Head of caudate nucleus (tissue), 42 donors: ENCODE results near the gene STOML1.

ENCODE experiments used
- DNase-seq, 42 donors: peaks; one replicate each; pipeline versions ENCODE4 v3.0.0 to v3.0.0-alpha.2; 2020 to 2021; ENCODE audit warnings: mixed read lengths in 7 of 42
- intact Hi-C: fragments of 100-400 bp; cut with DNase I; formaldehyde crosslinking; loops from one replicate; pipeline ENCODE4 v1.15.0; 2022

STOML1 gene

GRCh38 chr15:73991260-73991659 lies 835 bp downstream of the STOML1 start:
- DNase-seq = peak in 24 of 42 donors; percentile 19 to 79 (median 46)
- intact Hi-C loops = loop anchor here (5.0 kb wide), 1 partner anchor 626 kb away; the partner anchor contains the start of gene CLK3

DNA sequence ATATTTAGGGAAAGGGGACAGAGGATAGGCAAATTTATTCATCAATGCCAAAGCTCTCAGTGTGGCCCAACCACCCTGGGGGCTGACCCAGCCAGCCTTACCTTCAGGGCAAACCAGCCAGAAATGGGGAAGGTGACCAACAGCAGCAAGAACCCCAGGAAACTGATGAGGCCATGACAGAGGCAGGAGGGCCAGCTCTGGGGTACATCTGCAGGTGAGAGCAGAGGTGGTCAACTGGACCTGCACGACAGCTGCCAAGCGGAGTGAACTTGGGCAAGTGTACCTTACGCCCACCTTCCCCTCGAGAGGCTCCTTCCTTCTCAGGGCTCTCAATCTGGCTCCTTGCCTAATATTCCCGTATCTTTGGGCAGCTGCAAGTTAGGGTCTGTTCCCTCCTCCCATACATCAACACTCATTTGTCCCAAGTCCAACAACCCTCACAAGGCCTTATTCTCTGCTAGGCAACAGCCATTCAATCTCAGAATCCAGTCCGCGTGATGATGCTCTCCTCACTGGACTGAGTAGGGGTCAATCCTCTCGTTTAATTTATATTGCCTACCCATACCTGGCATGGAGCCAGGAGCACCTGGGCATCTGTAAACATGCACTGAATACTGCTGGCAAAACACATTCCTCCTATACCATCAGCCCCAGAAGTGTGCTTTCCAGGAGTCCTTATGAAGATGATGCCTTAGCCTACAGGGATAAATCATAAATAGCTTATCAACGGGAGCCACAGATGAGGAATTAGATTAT lies 1.7 kb downstream of the STOML1 start:
- intact Hi-C loops = loop anchor here (5.0 kb wide), 1 partner anchor 627 kb away; the partner anchor contains the start of gene CLK3
- DNase-seq = no peak

GRCh38 chr15:73989001-73989798 lies 2.9 kb downstream of the STOML1 start:
- intact Hi-C loops = loop anchor here (10.0 kb wide), 1 partner anchor 56 kb away; no protein-coding TSS in a partner anchor
- DNase-seq = no peak

DNA sequence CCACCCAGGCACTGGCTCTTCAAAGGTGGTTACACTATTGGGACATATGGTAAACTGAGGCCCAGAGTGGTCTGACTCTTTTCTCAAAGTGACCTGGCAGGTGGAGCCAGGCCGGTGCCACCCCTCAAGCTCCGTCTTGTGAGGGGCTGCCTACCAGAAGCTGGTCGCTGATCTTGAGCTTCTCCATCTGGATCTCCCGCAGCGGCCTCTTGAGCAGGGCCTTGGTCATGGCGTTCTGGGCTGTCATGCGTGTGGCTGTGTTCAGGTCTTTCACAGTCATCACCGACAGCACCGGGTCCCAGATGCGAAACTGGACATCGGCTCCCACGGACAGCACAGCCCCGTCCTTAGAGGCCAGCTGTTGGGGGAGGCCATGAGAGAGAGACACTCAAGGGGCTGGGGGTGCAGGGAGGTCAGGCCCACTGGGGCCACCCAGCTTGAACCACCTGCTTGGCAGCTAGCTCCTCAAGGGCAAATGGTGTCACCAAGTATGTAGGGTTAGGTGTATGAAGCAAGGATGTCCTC lies 3.6 kb downstream of the STOML1 start:
- intact Hi-C loops = loop anchor here (10.0 kb wide), 1 partner anchor 56 kb away; no protein-coding TSS in a partner anchor
- no peak for DNase-seq

GRCh38 chr15:73987681-73988444 lies 4.2 kb downstream of the STOML1 start:
- no peak for DNase-seq
- intact Hi-C loops = loop anchor here (10.0 kb wide), 1 partner anchor 57 kb away; no protein-coding TSS in a partner anchor

DNA sequence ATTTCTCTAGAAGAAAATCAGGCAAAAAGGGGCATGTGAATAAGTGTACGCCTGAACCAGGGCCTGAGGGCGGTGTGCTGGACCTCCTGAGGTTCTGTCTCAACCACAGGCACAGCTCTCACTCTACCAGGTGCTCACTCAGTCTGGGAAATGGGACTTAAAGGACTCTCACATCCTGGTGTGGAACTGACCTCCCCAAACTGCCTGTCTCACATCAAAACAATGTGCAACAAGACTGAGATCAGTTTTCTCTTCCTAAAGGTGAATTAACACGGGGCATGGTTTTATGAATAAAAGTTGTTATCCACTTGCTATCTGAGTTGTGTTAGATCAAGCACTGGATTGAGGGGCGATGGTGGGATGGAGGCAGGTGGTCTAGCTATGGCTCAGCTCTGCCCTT lies 4.8 kb downstream of the STOML1 start:
- intact Hi-C loops = loop anchor here (10.0 kb wide), 1 partner anchor 58 kb away; no protein-coding TSS in a partner anchor
- no peak for DNase-seq

DNA sequence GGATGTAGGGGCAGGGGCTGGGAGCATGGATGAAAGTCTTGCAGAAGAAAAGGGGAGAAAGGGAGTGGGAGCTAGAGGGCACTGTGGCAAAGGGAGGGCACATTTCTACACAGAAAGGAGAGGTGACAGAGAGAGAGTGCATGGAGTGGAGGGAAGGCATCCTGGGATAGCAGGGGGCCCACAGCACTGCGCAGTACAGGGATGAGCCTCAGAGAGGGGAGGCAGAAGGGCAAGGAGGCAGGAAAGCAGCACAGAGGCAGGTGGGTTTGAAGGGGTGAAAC lies 5.4 kb downstream of the STOML1 start:
- intact Hi-C loops = loop anchor here (10.0 kb wide), 1 partner anchor 58 kb away; no protein-coding TSS in a partner anchor

GRCh38 chr15:73986055-73986775 lies 5.9 kb downstream of the STOML1 start:
- intact Hi-C loops = loop anchor here (10.0 kb wide), 1 partner anchor 59 kb away; no protein-coding TSS in a partner anchor
- DNase-seq = peak in 23 of 42 donors; percentile 18 to 72 (median 43)

More for the DNA sequence above, 5.4 kb downstream of the STOML1 start:
- no peak for DNase-seq

DNA sequence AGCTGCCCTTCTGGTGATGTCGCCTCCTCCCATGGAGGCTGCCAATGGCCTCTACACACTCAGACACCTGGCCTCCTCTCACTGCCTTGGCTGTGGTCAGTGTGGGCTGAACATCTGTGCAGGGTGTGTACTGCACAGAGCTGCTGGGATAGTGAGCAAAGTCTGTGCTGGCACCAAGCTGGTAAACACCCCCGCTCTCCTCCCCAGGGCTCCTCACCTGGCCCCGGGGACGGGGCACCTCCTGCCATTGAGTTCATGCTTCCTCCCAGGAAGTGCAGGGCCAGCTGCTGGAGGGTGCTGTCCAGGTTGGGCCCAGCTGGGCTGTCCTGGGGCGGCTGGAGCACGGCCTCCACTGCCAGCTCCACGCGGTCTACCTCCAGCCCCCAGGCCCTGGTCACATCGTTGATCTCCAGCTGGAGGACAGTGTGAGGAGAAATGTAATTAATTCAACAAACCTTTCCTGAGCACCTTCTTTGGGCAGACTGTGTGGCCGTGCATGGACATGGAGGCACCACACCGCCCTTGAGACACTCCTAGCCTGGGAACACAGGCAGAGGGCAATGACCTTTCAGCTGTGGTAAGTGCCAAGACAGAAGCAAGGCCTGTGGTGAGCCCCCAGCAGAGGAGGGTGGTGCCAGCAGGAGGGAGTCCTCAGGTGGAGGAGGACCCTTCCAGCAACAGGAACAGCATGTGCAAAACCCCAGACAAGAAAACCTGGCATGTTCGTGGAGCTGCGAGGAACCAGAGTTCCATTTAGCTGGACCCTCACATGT lies 6.8 kb downstream of the STOML1 start:
- intact Hi-C loops = loop anchor here (10.0 kb wide), 1 partner anchor 60 kb away; no protein-coding TSS in a partner anchor
- DNase-seq = no peak

DNA sequence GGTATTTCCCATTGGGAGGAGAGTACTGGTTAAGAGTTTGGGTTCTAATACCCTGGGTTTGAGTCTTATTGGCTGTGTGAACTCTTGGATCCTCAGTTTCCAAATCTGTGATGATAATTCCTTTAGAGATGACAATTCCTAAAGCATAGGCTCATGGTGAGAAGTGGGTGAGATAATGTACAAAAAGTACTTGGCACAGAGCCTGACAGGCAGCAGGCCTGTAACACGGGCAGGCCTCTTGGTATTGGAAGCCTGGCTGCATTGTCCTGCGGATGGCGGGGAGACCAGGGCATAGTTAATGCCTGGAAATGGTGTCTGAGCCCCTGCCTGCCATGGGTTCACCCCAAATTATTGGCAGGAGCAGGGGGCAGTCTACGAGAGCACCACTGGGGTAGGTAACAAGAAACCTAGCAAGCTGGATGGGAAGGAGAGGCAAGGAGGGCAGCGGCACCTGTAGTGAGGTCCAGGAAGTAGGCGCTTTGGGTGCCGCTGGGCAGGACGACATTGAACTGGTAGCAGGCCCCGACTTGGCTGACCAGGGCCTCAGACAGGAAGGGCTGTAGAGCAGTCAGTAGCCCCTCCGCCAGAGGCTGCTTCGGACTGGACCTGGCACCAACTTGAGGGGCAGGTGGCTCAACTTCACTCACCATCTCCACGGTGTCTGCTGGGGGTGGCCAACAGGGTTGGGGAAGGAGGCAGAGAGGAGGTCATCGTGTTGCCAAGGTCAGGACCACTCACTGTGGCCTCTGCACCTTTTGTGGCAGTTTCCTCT lies 7.7 kb downstream of the STOML1 start:
- no peak for DNase-seq
- intact Hi-C loops = loop anchor here (10.0 kb wide), 1 partner anchor 60 kb away; no protein-coding TSS in a partner anchor

- peak in 1 of 42 donors; percentile 5 for DNase-seq
- intact Hi-C loops = loop anchor here (10.0 kb wide), 1 partner anchor 61 kb away; no protein-coding TSS in a partner anchor
These were observed 8.3 kb downstream of the STOML1 start for GRCh38 chr15:73983773-73984172.

GRCh38 chr15:73983211-73983727 lies 8.8 kb downstream of the STOML1 start:
- intact Hi-C loops = loop anchor here (10.0 kb wide), 1 partner anchor 62 kb away; no protein-coding TSS in a partner anchor
- peak in 2 of 42 donors; percentile 29 to 57 for DNase-seq

GRCh38 chr15:73982222-73982962 lies 9.7 kb downstream of the STOML1 start:
- intact Hi-C loops = loop anchor here (10.0 kb wide), 1 partner anchor 62 kb away; no protein-coding TSS in a partner anchor
- peak in 41 of 42 donors; percentile 25 to 85 (median 65) for DNase-seq

DNA sequence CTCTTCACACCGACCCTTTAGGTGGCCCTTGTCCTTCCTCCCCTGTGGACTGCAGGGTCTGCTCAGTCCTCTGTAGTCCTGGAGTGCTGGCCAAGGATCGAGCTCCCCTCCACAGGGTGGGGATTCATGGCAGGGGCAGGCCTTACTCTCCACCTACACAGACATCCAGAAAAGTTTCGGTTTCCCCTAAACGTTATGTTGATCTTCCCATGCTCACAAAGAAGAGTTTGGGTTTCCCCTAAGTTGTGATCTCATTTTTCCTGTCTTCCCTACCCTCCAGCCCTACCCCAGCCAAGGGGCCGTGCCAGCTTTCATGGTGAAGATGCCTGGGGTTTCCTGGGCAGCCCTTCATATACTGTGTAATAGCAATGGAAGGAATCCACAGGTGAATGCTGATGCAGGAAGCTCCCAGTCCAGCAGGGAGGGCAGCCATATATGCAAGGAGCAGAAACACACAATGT lies 10.3 kb downstream of the STOML1 start:
- no peak for DNase-seq
- intact Hi-C loops = loop anchor here (10.0 kb wide), 1 partner anchor 63 kb away; no protein-coding TSS in a partner anchor

GRCh38 chr15:73979636-73980035 lies 12.5 kb downstream of the STOML1 start:
- no peak for DNase-seq
- intact Hi-C loops = loop anchor here (10.0 kb wide), 2 partner anchors 65 to 325 kb away; no protein-coding TSS in a partner anchor
